ENCODE measurements around the gene TAOK1.

- TF ChIP-seq SP1 (CRISPR knock-in tag; IDR thresholded peaks at IDR 0.05) = no peak
- no peak for TF ChIP-seq IRF1 (CRISPR knock-in tag; IDR thresholded peaks at IDR 0.05; ENCODE audit: borderline replicate concordance)
- no peak for TF ChIP-seq EGR1 (conservative IDR thresholded peaks at IDR 0.05)
Observed at GRCh38 chr17:29533976-29534375, 143.8 kb downstream of the TAOK1 start.

Measured in K562 (cell line).